Measurements from ENCODE around the gene VCAN.

VCAN gene

GRCh38 chr5:83513081-83513480, 41.5 kb downstream of the VCAN start:
- Histone ChIP-seq H3K4me1 (ENCODE audit: control insufficient read depth, low read length) (no peaks in the 10 kb centered on the region), H3K79me2 (ENCODE audit: control insufficient read depth, low read length) (no peaks in the 10 kb centered on the region), H3F3A (ENCODE audit: control insufficient read depth, insufficient read depth) (no peaks in the 10 kb centered on the region)

GRCh38 chr5:83513491-83513890, 41.9 kb downstream of the VCAN start:
- no peaks in the 10 kb centered on the region for H4K20me1 ChIP-seq (ENCODE audit: control insufficient read depth, insufficient read depth, low read depth, low read length)
- TF ChIP-seq CTCF (IDR thresholded peaks at IDR 0.05; ENCODE audit: low read depth, low read length, poor library complexity, severe bottlenecking) = no peak
- TF ChIP-seq EZH2phosphoT487 (IDR thresholded peaks at IDR 0.05; ENCODE audit: borderline replicate concordance, low read length) = no peak
- H3K36me3 ChIP-seq (ENCODE audit: control insufficient read depth, low read length) = no peaks in the 10 kb centered on the region
- no peaks in the 10 kb centered on the region for H3F3A ChIP-seq (ENCODE audit: control insufficient read depth, insufficient read depth)
- H3K27ac ChIP-seq (ENCODE audit: low read depth, low read length) = no peak overlapping the region
- no peaks in the 10 kb centered on the region for H3K9me3 ChIP-seq (ENCODE audit: control insufficient read depth, insufficient read depth, low read length)
- no peak overlapping the region for H3K4me2 ChIP-seq (ENCODE audit: low read length)
- H3K27me3 ChIP-seq (ENCODE audit: control insufficient read depth, low read length) = no peaks in the 10 kb centered on the region
- no peaks in the 10 kb centered on the region for H3K9me2 ChIP-seq (replicated peaks; ENCODE audit: control insufficient read depth, low read length)
- H3K4me3 ChIP-seq (ENCODE audit: low read length) = no peak overlapping the region
- no peaks in the 10 kb centered on the region for H3K4me1 ChIP-seq (ENCODE audit: control insufficient read depth, low read length)
- H3K79me2 ChIP-seq (ENCODE audit: control insufficient read depth, low read length) = no peaks in the 10 kb centered on the region

More at GRCh38 chr5:83513081-83513480, 41.5 kb downstream of the VCAN start:
- no peak overlapping the region for H3K4me3 ChIP-seq (ENCODE audit: low read length)
- no peaks in the 10 kb centered on the region for H3K9me2 ChIP-seq (replicated peaks; ENCODE audit: control insufficient read depth, low read length)
- no peaks in the 10 kb centered on the region for H3K27me3 ChIP-seq (ENCODE audit: control insufficient read depth, low read length)
- H4K20me1 ChIP-seq (ENCODE audit: control insufficient read depth, insufficient read depth, low read depth, low read length) = no peaks in the 10 kb centered on the region
- H3K4me2 ChIP-seq (ENCODE audit: low read length) = no peak overlapping the region
- H3K36me3 ChIP-seq (ENCODE audit: control insufficient read depth, low read length) = no peaks in the 10 kb centered on the region
- no peaks in the 10 kb centered on the region for H3K9me3 ChIP-seq (ENCODE audit: control insufficient read depth, insufficient read depth, low read length)
- TF ChIP-seq EZH2phosphoT487 (IDR thresholded peaks at IDR 0.05; ENCODE audit: borderline replicate concordance, low read length) = no peak
- TF ChIP-seq CTCF (IDR thresholded peaks at IDR 0.05; ENCODE audit: low read depth, low read length, poor library complexity, severe bottlenecking) = no peak
- no peak overlapping the region for H3K27ac ChIP-seq (ENCODE audit: low read depth, low read length)

GRCh38 chr5:83516377-83516776, 44.8 kb downstream of the VCAN start:
- TF ChIP-seq EZH2phosphoT487 (IDR thresholded peaks at IDR 0.05; ENCODE audit: borderline replicate concordance, low read length) (no peak), CTCF (IDR thresholded peaks at IDR 0.05; ENCODE audit: low read depth, low read length, poor library complexity, severe bottlenecking) (no peak)
- H3K9me3 ChIP-seq (ENCODE audit: control insufficient read depth, insufficient read depth, low read length) = no peaks in the 10 kb centered on the region
- H3F3A ChIP-seq (ENCODE audit: control insufficient read depth, insufficient read depth) = no peaks in the 10 kb centered on the region
- no peak overlapping the region for H3K4me3 ChIP-seq (ENCODE audit: low read length)
- H3K4me2 ChIP-seq (ENCODE audit: low read length) = no peak overlapping the region
- H3K27ac ChIP-seq (ENCODE audit: low read depth, low read length) = no peak overlapping the region
- H4K20me1 ChIP-seq (ENCODE audit: control insufficient read depth, insufficient read depth, low read depth, low read length) = no peaks in the 10 kb centered on the region
- H3K9me2 ChIP-seq (replicated peaks; ENCODE audit: control insufficient read depth, low read length) = no peaks in the 10 kb centered on the region
- no peaks in the 10 kb centered on the region for H3K79me2 ChIP-seq (ENCODE audit: control insufficient read depth, low read length)
- H3K4me1 ChIP-seq (ENCODE audit: control insufficient read depth, low read length) = no peaks in the 10 kb centered on the region
- H3K36me3 ChIP-seq (ENCODE audit: control insufficient read depth, low read length) = no peaks in the 10 kb centered on the region
- no peaks in the 10 kb centered on the region for H3K27me3 ChIP-seq (ENCODE audit: control insufficient read depth, low read length)
